Measurements from ENCODE around the gene MGAT4A.

Gene MGAT4A

GRCh38 chr2:98743835-98744234 is 12.9 kb upstream of the MGAT4A start:
- TF ChIP-seq, protein P1, sequence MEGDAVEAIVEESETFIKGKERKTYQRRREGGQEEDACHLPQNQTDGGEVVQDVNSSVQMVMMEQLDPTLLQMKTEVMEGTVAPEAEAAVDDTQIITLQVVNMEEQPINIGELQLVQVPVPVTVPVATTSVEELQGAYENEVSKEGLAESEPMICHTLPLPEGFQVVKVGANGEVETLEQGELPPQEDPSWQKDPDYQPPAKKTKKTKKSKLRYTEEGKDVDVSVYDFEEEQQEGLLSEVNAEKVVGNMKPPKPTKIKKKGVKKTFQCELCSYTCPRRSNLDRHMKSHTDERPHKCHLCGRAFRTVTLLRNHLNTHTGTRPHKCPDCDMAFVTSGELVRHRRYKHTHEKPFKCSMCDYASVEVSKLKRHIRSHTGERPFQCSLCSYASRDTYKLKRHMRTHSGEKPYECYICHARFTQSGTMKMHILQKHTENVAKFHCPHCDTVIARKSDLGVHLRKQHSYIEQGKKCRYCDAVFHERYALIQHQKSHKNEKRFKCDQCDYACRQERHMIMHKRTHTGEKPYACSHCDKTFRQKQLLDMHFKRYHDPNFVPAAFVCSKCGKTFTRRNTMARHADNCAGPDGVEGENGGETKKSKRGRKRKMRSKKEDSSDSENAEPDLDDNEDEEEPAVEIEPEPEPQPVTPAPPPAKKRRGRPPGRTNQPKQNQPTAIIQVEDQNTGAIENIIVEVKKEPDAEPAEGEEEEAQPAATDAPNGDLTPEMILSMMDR (conservative IDR thresholded peaks at IDR 0.05; ENCODE audit: low read depth): no peak
- ChIA-PET POLR2A (ENCODE audit: low non-redundant PET) (no interaction called here), CTCF (no interaction called here)

DNA sequence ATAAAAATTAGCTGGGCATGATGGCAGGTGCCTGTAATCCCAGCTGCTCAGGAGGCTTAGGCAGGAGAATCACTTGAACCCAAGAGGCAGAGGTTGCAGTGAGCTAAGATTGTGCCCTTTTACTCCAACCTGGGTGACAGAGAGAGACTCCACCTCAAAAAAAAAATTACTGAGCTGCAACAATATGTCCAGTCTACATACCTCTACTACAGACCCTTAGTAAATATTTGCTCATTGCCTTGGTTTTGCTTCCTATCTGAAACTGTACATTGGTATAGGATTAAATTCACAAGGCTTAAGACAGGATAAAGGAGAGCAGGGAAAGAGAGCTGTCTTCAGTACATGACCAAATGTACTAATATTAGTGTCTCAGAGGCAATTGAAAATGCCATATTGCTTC is 8.1 kb upstream of the MGAT4A start:
- DNase-seq (ENCODE audit: low spot score): no peak
- H3K27ac ChIP-seq: no peak overlapping the region
- ChIA-PET POLR2A (ENCODE audit: low non-redundant PET) (no interaction called here), CTCF (no interaction called here)
- TF ChIP-seq, protein P1 (conservative IDR thresholded peaks at IDR 0.05; ENCODE audit: low read depth): no peak

More at GRCh38 chr2:98743835-98744234, 12.9 kb upstream of the MGAT4A start:
- DNase-seq (ENCODE audit: low spot score): no peak
- H3K27ac ChIP-seq: no peak overlapping the region

GRCh38 chr2:98738304-98738703 is 7.4 kb upstream of the MGAT4A start:
- TF ChIP-seq, protein P1 (conservative IDR thresholded peaks at IDR 0.05; ENCODE audit: low read depth): no peak
- POLR2A ChIA-PET (ENCODE audit: low non-redundant PET): no interaction called here
- no peak overlapping the region for H3K27ac ChIP-seq

GRCh38 chr2:98737848-98738247 is 6.9 kb upstream of the MGAT4A start:
- no peak overlapping the region for H3K27ac ChIP-seq
- no peak for DNase-seq (ENCODE audit: low spot score)
- TF ChIP-seq, protein P1 (conservative IDR thresholded peaks at IDR 0.05; ENCODE audit: low read depth): no peak
- POLR2A ChIA-PET (ENCODE audit: low non-redundant PET): no interaction called here
- CTCF ChIA-PET: no interaction called here

More at GRCh38 chr2:98738304-98738703, 7.4 kb upstream of the MGAT4A start:
- CTCF ChIA-PET: no interaction called here
- DNase-seq (ENCODE audit: low spot score): no peak

- CTCF ChIA-PET: no interaction called here
- DNase-seq (ENCODE audit: low spot score): no peak
- H3K27ac ChIP-seq: no peak overlapping the region
- POLR2A ChIA-PET (ENCODE audit: low non-redundant PET): no interaction called here
- TF ChIP-seq, protein P1 (conservative IDR thresholded peaks at IDR 0.05; ENCODE audit: low read depth): no peak
Observed at GRCh38 chr2:98736464-98736889, 5.5 kb upstream of the MGAT4A start.

GRCh38 chr2:98734823-98735260 is 3.9 kb upstream of the MGAT4A start:
- no peak overlapping the region for H3K27ac ChIP-seq
- ChIA-PET CTCF (no interaction called here), POLR2A (ENCODE audit: low non-redundant PET) (no interaction called here)
- TF ChIP-seq, protein P1 (conservative IDR thresholded peaks at IDR 0.05; ENCODE audit: low read depth): no peak
- DNase-seq (ENCODE audit: low spot score): no peak

DNA sequence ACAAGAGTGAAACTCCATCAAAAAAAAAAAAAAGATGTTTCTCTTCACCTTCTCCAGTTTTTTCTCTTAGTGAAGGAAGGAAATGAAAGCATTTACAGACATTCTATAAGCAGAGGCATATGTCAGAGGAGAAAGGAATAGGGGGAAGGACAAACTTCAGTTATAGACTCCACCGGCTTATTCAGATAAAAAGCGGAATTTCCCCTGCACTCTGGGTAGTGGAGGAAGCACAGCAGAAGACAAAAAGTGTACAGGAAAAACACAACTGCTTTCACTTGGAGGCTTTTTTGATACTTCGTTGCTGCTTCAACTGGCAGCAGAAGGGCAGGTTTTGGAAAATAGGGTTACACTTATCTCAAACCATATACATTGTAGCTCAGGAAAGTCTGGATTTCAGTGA is 3.2 kb upstream of the MGAT4A start:
- POLR2A ChIA-PET (ENCODE audit: low non-redundant PET): no interaction called here
- H3K27ac ChIP-seq: no peak overlapping the region
- no peak for DNase-seq (ENCODE audit: low spot score)
- TF ChIP-seq, protein P1 (conservative IDR thresholded peaks at IDR 0.05; ENCODE audit: low read depth): no peak
- CTCF ChIA-PET: no interaction called here
